Measurements from ENCODE around the gene ATE1.

The ATE1 gene

DNA sequence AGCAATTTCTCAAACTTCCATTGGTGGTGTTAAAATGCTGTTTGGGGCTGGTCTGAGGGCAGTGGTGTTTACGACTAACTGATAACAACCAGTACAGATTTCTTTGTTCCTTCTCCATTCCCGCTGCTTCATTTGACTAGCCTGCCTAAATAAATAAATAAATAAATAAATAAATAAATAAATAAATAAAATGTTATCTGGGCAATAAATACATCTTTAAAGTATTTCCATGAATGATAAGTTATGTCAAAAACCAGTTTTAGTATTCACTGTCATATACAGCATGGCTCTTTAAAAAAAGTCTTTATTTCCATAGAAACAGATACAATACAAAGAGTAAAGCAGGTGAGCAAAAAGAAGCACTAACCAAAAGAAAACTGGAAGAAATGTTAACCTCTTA, 81.3 kb downstream of the ATE1 start:
- Histone ChIP-seq H3K4me1 (ENCODE audit: control insufficient read depth, insufficient read depth, low read length) (peaks cover 6% of the 10 kb centered on the region; the same call in 1 of the 2 replicates), H3K27me3 (ENCODE audit: control insufficient read depth, insufficient read depth, low read length) (no peaks in the 10 kb centered on the region), H3K9me3 (ENCODE audit: control insufficient read depth, insufficient read depth, low read length) (no peaks in the 10 kb centered on the region), H3K36me3 (ENCODE audit: control insufficient read depth, insufficient read depth, low read length) (peaks cover 12% of the 10 kb centered on the region), H3K9ac (ENCODE audit: low read depth, low read length) (no peak overlapping the region), H3K4me3 (ENCODE audit: low read depth, low read length) (no peak overlapping the region), H3K27ac (ENCODE audit: low read depth, low read length) (no peak overlapping the region)

DNA sequence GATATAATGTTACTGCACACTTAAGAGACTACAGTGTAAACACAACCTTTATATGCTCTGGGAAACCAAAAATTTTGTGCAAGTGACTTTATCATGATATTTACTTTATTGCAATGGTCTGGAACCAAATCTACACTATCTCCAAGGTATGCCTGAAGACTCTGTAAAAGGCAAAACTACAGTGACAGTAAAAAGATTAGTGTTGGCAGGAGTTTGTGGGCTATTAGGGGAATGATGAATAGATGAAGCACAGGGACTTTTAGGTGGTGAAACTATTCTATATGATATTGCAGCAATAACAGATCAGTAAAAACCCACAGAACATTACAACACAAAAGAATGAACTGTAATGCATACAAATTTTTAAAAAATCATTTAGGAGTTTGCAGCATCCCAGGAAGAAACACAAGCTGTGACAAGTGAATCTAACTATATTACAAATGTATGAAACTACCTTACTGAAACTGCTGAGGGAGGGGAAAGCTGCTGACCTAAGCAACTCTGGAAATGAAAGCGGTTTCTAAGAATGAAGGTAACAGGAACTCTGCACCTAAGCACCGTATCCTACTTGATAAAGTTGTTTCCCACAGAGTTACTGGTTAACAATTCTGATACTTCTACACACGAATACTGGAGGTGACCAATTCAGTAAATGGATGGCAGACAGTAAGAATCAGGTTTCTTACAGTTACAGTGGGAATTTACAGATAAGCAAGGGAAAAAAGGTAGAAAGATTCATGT, 82.6 kb downstream of the ATE1 start:
- Histone ChIP-seq H3K4me1 (ENCODE audit: control insufficient read depth, insufficient read depth, low read length) (peaks cover 6% of the 10 kb centered on the region; the same call in 1 of the 2 replicates), H3K9me3 (ENCODE audit: control insufficient read depth, insufficient read depth, low read length) (no peaks in the 10 kb centered on the region), H3K27ac (ENCODE audit: low read depth, low read length) (no peak overlapping the region), H3K27me3 (ENCODE audit: control insufficient read depth, insufficient read depth, low read length) (no peaks in the 10 kb centered on the region), H3K4me3 (ENCODE audit: low read depth, low read length) (no peak overlapping the region), H3K9ac (ENCODE audit: low read depth, low read length) (no peak overlapping the region), H3K36me3 (ENCODE audit: control insufficient read depth, insufficient read depth, low read length) (peaks cover 11% of the 10 kb centered on the region)

DNA sequence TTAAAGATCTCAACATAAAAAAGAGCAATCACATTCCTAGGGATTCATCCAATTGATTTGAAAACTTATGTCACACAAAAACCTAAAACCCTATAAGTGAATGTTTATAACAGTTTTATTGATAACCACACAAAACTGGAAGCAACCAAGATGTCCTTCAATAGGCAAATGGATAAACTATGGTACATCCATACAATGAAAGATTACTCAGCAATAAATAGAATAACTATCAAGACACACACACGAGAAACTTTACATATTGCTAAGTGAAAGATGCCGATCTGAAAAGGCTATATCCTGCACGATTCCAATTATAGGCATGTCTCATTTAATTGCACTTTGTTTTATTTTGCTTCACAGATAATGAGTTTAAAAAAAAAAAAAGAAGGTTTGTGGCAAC, 83.3 kb downstream of the ATE1 start:
- no peaks in the 10 kb centered on the region for H3K27me3 ChIP-seq (ENCODE audit: control insufficient read depth, insufficient read depth, low read length)
- no peaks in the 10 kb centered on the region for H3K9me3 ChIP-seq (ENCODE audit: control insufficient read depth, insufficient read depth, low read length)
- H3K36me3 ChIP-seq (ENCODE audit: control insufficient read depth, insufficient read depth, low read length): peaks cover 6% of the 10 kb centered on the region

DNA sequence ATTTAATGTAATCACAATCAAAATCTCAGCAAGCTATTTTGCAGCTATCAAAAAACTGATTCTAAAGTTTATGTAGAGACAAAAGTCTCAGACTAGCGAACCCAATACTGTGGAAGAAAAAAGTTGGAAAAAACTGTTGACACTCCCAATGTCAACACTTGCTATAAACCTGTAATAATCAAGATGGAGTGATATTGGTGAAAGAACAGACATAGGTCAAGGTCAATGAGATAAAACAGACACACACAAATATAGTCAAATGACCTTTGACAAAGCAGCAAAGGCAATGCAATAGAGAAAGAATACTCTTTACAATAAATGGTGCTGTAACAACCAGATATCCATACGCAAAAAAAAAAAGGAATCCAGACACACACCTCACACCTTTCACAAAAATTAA, 84.5 kb downstream of the ATE1 start:
- Histone ChIP-seq H3K4me3 (ENCODE audit: low read depth, low read length) (no peak overlapping the region), H3K9ac (ENCODE audit: low read depth, low read length) (no peak overlapping the region), H3K9me3 (ENCODE audit: control insufficient read depth, insufficient read depth, low read length) (no peaks in the 10 kb centered on the region), H3K36me3 (ENCODE audit: control insufficient read depth, insufficient read depth, low read length) (no peaks in the 10 kb centered on the region; the same call in 1 of the 2 replicates), H3K4me1 (ENCODE audit: control insufficient read depth, insufficient read depth, low read length) (peaks cover 6% of the 10 kb centered on the region; the same call in 1 of the 2 replicates), H3K27me3 (ENCODE audit: control insufficient read depth, insufficient read depth, low read length) (no peaks in the 10 kb centered on the region), H3K27ac (ENCODE audit: low read depth, low read length) (no peak overlapping the region)

More for the DNA sequence above, 83.3 kb downstream of the ATE1 start:
- H3K27ac ChIP-seq (ENCODE audit: low read depth, low read length): no peak overlapping the region
- H3K4me1 ChIP-seq (ENCODE audit: control insufficient read depth, insufficient read depth, low read length): peaks cover 6% of the 10 kb centered on the region; the same call in 1 of the 2 replicates
- H3K9ac ChIP-seq (ENCODE audit: low read depth, low read length): no peak overlapping the region
- no peak overlapping the region for H3K4me3 ChIP-seq (ENCODE audit: low read depth, low read length)

DNA sequence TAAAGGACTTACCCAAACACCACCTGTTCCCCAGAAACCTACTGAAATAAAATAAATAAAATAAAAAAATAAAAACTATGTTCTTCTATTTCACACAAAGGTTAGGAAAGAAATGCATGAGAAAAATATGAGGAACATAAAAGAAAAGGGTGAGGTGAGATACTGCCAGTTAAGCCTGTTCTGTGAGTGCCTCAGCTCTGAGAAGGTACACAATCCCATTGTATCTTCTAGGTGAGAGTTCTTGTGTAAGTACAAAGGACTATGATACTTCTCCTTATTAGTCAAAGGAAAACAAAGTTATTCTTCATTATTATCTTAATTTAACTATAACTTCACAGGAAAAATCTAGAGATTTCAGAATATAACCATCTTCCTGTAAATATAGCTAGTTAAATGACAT, 86.0 kb downstream of the ATE1 start:
- no peak overlapping the region for H3K27ac ChIP-seq (ENCODE audit: low read depth, low read length)

GRCh38 chr10:121838931-121839330, 88.9 kb downstream of the ATE1 start:
- no peak overlapping the region for H3K27ac ChIP-seq (ENCODE audit: low read depth, low read length)

More for the DNA sequence above, 86.0 kb downstream of the ATE1 start:
- Histone ChIP-seq H3K4me3 (ENCODE audit: low read depth, low read length) (no peak overlapping the region), H3K4me1 (ENCODE audit: control insufficient read depth, insufficient read depth, low read length) (peaks cover 6% of the 10 kb centered on the region; the same call in 1 of the 2 replicates), H3K9ac (ENCODE audit: low read depth, low read length) (no peak overlapping the region), H3K36me3 (ENCODE audit: control insufficient read depth, insufficient read depth, low read length) (no peaks in the 10 kb centered on the region), H3K27me3 (ENCODE audit: control insufficient read depth, insufficient read depth, low read length) (no peaks in the 10 kb centered on the region), H3K9me3 (ENCODE audit: control insufficient read depth, insufficient read depth, low read length) (no peaks in the 10 kb centered on the region)

GRCh38 chr10:121838149-121838548, 89.7 kb downstream of the ATE1 start:
- Histone ChIP-seq H3K9ac (ENCODE audit: low read depth, low read length) (no peak overlapping the region), H3K27ac (ENCODE audit: low read depth, low read length) (no peak overlapping the region), H3K9me3 (ENCODE audit: control insufficient read depth, insufficient read depth, low read length) (no peaks in the 10 kb centered on the region), H3K27me3 (ENCODE audit: control insufficient read depth, insufficient read depth, low read length) (no peaks in the 10 kb centered on the region), H3K4me1 (ENCODE audit: control insufficient read depth, insufficient read depth, low read length) (peaks cover 6% of the 10 kb centered on the region; the same call in 1 of the 2 replicates), H3K4me3 (ENCODE audit: low read depth, low read length) (no peak overlapping the region), H3K36me3 (ENCODE audit: control insufficient read depth, insufficient read depth, low read length) (peaks cover 23% of the 10 kb centered on the region)

More at GRCh38 chr10:121838931-121839330, 88.9 kb downstream of the ATE1 start:
- Histone ChIP-seq H3K36me3 (ENCODE audit: control insufficient read depth, insufficient read depth, low read length) (peaks cover 23% of the 10 kb centered on the region), H3K4me3 (ENCODE audit: low read depth, low read length) (no peak overlapping the region), H3K27me3 (ENCODE audit: control insufficient read depth, insufficient read depth, low read length) (no peaks in the 10 kb centered on the region), H3K9me3 (ENCODE audit: control insufficient read depth, insufficient read depth, low read length) (no peaks in the 10 kb centered on the region), H3K4me1 (ENCODE audit: control insufficient read depth, insufficient read depth, low read length) (peaks cover 6% of the 10 kb centered on the region; the same call in 1 of the 2 replicates), H3K9ac (ENCODE audit: low read depth, low read length) (no peak overlapping the region)

DNA sequence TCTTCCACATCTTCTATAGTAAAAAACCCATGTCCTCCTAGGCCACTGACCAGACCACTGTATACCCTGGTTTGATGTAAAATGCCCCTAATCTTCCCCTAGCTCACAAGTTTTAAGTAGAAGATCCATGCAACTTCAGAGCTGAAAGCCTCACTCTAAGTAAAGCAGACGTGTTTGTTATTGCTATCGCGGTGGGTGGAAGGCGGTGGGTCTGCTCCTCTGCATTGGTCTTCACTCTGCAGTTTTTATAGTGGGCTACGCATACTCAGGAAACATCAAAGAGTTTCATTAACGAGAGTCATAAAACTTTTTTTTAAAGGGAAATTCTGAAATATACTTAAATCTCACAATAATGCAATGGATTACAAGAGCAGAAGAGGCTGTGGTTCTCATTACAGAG, 91.7 kb downstream of the ATE1 start:
- Histone ChIP-seq H3K9me3 (ENCODE audit: control insufficient read depth, insufficient read depth, low read length) (no peaks in the 10 kb centered on the region), H3K27ac (ENCODE audit: low read depth, low read length) (no peak overlapping the region), H3K36me3 (ENCODE audit: control insufficient read depth, insufficient read depth, low read length) (peaks cover 23% of the 10 kb centered on the region), H3K4me1 (ENCODE audit: control insufficient read depth, insufficient read depth, low read length) (no peaks in the 10 kb centered on the region), H3K4me3 (ENCODE audit: low read depth, low read length) (no peak overlapping the region), H3K27me3 (ENCODE audit: control insufficient read depth, insufficient read depth, low read length) (no peaks in the 10 kb centered on the region), H3K9ac (ENCODE audit: low read depth, low read length) (no peak overlapping the region)

- H3K4me3 ChIP-seq (ENCODE audit: low read depth, low read length): no peak overlapping the region
- H3K4me1 ChIP-seq (ENCODE audit: control insufficient read depth, insufficient read depth, low read length): no peaks in the 10 kb centered on the region
- H3K27ac ChIP-seq (ENCODE audit: low read depth, low read length): no peak overlapping the region
- no peaks in the 10 kb centered on the region for H3K27me3 ChIP-seq (ENCODE audit: control insufficient read depth, insufficient read depth, low read length)
- H3K9ac ChIP-seq (ENCODE audit: low read depth, low read length): no peak overlapping the region
- no peaks in the 10 kb centered on the region for H3K9me3 ChIP-seq (ENCODE audit: control insufficient read depth, insufficient read depth, low read length)
- H3K36me3 ChIP-seq (ENCODE audit: control insufficient read depth, insufficient read depth, low read length): peaks cover 23% of the 10 kb centered on the region
These were observed 92.5 kb downstream of the ATE1 start for GRCh38 chr10:121835376-121835775.

GRCh38 chr10:121834757-121835156, 93.1 kb downstream of the ATE1 start:
- Histone ChIP-seq H3K4me3 (ENCODE audit: low read depth, low read length) (no peak overlapping the region), H3K27ac (ENCODE audit: low read depth, low read length) (no peak overlapping the region), H3K4me1 (ENCODE audit: control insufficient read depth, insufficient read depth, low read length) (no peaks in the 10 kb centered on the region), H3K9me3 (ENCODE audit: control insufficient read depth, insufficient read depth, low read length) (no peaks in the 10 kb centered on the region), H3K36me3 (ENCODE audit: control insufficient read depth, insufficient read depth, low read length) (peaks cover 28% of the 10 kb centered on the region), H3K9ac (ENCODE audit: low read depth, low read length) (no peak overlapping the region), H3K27me3 (ENCODE audit: control insufficient read depth, insufficient read depth, low read length) (no peaks in the 10 kb centered on the region)

DNA sequence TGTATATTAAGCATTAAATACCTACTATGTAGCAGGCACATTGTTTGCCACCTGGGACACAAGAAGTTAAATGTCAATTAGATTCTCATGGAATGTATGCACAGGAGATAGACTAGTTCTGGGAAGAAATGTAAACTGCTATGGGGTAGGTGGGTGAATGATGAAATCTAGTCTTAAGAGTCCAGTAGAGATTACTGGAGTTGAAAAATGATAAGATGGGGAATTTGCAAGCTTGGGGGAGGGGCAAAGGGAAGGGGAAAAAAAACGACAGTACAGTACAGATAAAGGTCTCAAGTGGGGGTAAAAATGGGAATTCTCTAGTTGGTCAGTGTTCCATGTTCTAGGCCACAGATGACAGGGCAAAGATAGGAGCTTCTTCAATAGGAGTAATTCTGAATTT, 94.4 kb downstream of the ATE1 start:
- no peaks in the 10 kb centered on the region for H3K4me1 ChIP-seq (ENCODE audit: control insufficient read depth, insufficient read depth, low read length)
- H3K4me3 ChIP-seq (ENCODE audit: low read depth, low read length): no peak overlapping the region
- peaks cover 31% of the 10 kb centered on the region for H3K36me3 ChIP-seq (ENCODE audit: control insufficient read depth, insufficient read depth, low read length)
- no peak overlapping the region for H3K27ac ChIP-seq (ENCODE audit: low read depth, low read length)
- H3K9ac ChIP-seq (ENCODE audit: low read depth, low read length): no peak overlapping the region
- H3K27me3 ChIP-seq (ENCODE audit: control insufficient read depth, insufficient read depth, low read length): no peaks in the 10 kb centered on the region
- no peaks in the 10 kb centered on the region for H3K9me3 ChIP-seq (ENCODE audit: control insufficient read depth, insufficient read depth, low read length)

All from HUES48 (cell line).